SK-N-SH treated with all-trans-retinoic acid at 6 μM for 48 hours (cell line): ENCODE data around the gene ZNF841.
"Not testable (repeated sequence)": the region's sequence is repeated elsewhere in the genome, so short reads cannot be mapped to it uniquely, and the experiment has no call there.

ENCODE experiments used
- CSDC2 ChIP-seq: fragments of 250-450 bp; sonication (Bioruptor Pico); IDR thresholded peaks from 2 replicates; pipeline ENCODE4 v1.5.0; 2020; ENCODE audit warnings: mild to moderate bottlenecking, moderate library complexity
- TOX ChIP-seq: fragments of 250-450 bp; sonication (Bioruptor Pico); IDR thresholded peaks from 2 replicates; pipeline ENCODE4 v1.8.0; 2021; ENCODE audit warnings: mild to moderate bottlenecking, moderate library complexity, borderline replicate concordance
- ZC3H10 ChIP-seq: fragments of 250-450 bp; sonication (Bioruptor Pico); IDR thresholded peaks from 2 replicates; pipeline ENCODE4 v1.5.1; 2021; ENCODE audit warnings: mild to moderate bottlenecking, moderate library complexity
- TF ChIP-seq, protein P1 (sequence below): fragments of 250-450 bp; sonication (Bioruptor Pico); IDR thresholded peaks from 2 replicates; pipeline ENCODE4 v1.8.0; 2020; ENCODE audit warnings: mild to moderate bottlenecking, moderate library complexity, borderline replicate concordance

DNA sequence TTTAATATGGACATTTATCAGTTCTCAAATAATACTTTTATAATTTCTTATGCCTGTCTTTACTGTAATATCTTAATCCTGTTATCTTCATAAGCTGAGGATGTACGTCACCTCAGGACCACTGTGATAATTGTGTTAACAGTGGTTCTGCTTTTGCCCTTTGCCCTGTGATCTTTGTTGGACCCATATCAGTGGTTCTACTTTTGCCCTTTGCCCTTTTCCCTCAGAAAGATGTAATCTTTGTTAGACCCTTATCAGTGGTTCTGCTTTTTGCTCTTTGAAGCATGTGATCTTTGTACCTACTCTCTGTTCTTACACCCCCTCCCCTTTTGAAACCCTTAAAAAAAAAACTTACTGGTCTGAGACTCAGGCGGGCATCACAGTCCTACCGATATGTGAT, 39.1 kb downstream of the ZNF841 start:
- TF ChIP-seq TOX, ZC3H10, CSDC2 (CRISPR knock-in tag): not testable (repeated sequence)
- TF ChIP-seq, protein P1, sequence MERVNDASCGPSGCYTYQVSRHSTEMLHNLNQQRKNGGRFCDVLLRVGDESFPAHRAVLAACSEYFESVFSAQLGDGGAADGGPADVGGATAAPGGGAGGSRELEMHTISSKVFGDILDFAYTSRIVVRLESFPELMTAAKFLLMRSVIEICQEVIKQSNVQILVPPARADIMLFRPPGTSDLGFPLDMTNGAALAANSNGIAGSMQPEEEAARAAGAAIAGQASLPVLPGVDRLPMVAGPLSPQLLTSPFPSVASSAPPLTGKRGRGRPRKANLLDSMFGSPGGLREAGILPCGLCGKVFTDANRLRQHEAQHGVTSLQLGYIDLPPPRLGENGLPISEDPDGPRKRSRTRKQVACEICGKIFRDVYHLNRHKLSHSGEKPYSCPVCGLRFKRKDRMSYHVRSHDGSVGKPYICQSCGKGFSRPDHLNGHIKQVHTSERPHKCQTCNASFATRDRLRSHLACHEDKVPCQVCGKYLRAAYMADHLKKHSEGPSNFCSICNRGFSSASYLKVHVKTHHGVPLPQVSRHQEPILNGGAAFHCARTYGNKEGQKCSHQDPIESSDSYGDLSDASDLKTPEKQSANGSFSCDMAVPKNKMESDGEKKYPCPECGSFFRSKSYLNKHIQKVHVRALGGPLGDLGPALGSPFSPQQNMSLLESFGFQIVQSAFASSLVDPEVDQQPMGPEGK: not testable (repeated sequence)
